ENCODE data around the gene PAM16. TPM values are rescaled to one million over a fixed set of nuclear protein-coding genes. Genes with fewer than 3 reads are reported as not detected.

PAM16 gene
- total RNA-seq, 1 donor from 2014 or later: 106 TPM

- H3K9me3 Mint-ChIP-seq: no peaks in the 10 kb centered on the region
- DNase-seq (ENCODE audit: low spot score): no peak
- H3K27ac Mint-ChIP-seq: no peak overlapping the region
- no peaks in the 10 kb centered on the region for H3K4me1 Mint-ChIP-seq (ENCODE audit: low read depth)
- H3K36me3 Mint-ChIP-seq (ENCODE audit: low read depth): peaks cover 10% of the 10 kb centered on the region
- no peak overlapping the region for H3K4me3 Mint-ChIP-seq
- intact Hi-C loops (cut with micrococcal nuclease): no loop called here
- no peaks in the 10 kb centered on the region for H3K27me3 Mint-ChIP-seq (ENCODE audit: insufficient read depth)
Observed at GRCh38 chr16:4387781-4388180, 36.7 kb upstream of the PAM16 start.

GRCh38 chr16:4386951-4387565 is 35.9 kb upstream of the PAM16 start:
- Mint-ChIP-seq H3K27me3 (ENCODE audit: insufficient read depth) (no peaks in the 10 kb centered on the region), H3K36me3 (ENCODE audit: low read depth) (peaks cover 10% of the 10 kb centered on the region), H3K4me3 (no peak overlapping the region), H3K9me3 (no peaks in the 10 kb centered on the region), H3K4me1 (ENCODE audit: low read depth) (no peaks in the 10 kb centered on the region), H3K27ac (no peak overlapping the region)
- intact Hi-C loops (cut with micrococcal nuclease): no loop called here
- DNase-seq (ENCODE audit: low spot score): no peak

GRCh38 chr16:4386451-4386805 is 35.3 kb upstream of the PAM16 start:
- no peaks in the 10 kb centered on the region for H3K4me1 Mint-ChIP-seq (ENCODE audit: low read depth)
- no peaks in the 10 kb centered on the region for H3K27me3 Mint-ChIP-seq (ENCODE audit: insufficient read depth)
- DNase-seq (ENCODE audit: low spot score): no peak
- no peaks in the 10 kb centered on the region for H3K9me3 Mint-ChIP-seq
- H3K36me3 Mint-ChIP-seq (ENCODE audit: low read depth): peaks cover 10% of the 10 kb centered on the region
- H3K4me3 Mint-ChIP-seq: no peak overlapping the region
- H3K27ac Mint-ChIP-seq: no peak overlapping the region
- intact Hi-C loops (cut with micrococcal nuclease): no loop called here

GRCh38 chr16:4385789-4386450 is 34.8 kb upstream of the PAM16 start:
- intact Hi-C loops (cut with micrococcal nuclease): no loop called here
- H3K4me1 Mint-ChIP-seq (ENCODE audit: low read depth): no peaks in the 10 kb centered on the region
- H3K4me3 Mint-ChIP-seq: no peak overlapping the region
- no peak overlapping the region for H3K27ac Mint-ChIP-seq
- no peaks in the 10 kb centered on the region for H3K27me3 Mint-ChIP-seq (ENCODE audit: insufficient read depth)
- H3K36me3 Mint-ChIP-seq (ENCODE audit: low read depth): peaks cover 10% of the 10 kb centered on the region
- no peak for DNase-seq (ENCODE audit: low spot score)
- no peaks in the 10 kb centered on the region for H3K9me3 Mint-ChIP-seq

GRCh38 chr16:4385066-4385788 is 34.1 kb upstream of the PAM16 start:
- no peaks in the 10 kb centered on the region for H3K27me3 Mint-ChIP-seq (ENCODE audit: insufficient read depth)
- H3K9me3 Mint-ChIP-seq: no peaks in the 10 kb centered on the region
- H3K27ac Mint-ChIP-seq: no peak overlapping the region
- H3K36me3 Mint-ChIP-seq (ENCODE audit: low read depth): peaks cover 10% of the 10 kb centered on the region
- no peak for DNase-seq (ENCODE audit: low spot score)
- H3K4me3 Mint-ChIP-seq: no peak overlapping the region
- intact Hi-C loops (cut with micrococcal nuclease): no loop called here
- H3K4me1 Mint-ChIP-seq (ENCODE audit: low read depth): no peaks in the 10 kb centered on the region

GRCh38 chr16:4384509-4384942 is 33.4 kb upstream of the PAM16 start:
- no peaks in the 10 kb centered on the region for H3K27me3 Mint-ChIP-seq (ENCODE audit: insufficient read depth)
- intact Hi-C loops (cut with micrococcal nuclease): no loop called here
- DNase-seq (ENCODE audit: low spot score): no peak
- no peaks in the 10 kb centered on the region for H3K4me1 Mint-ChIP-seq (ENCODE audit: low read depth)
- no peaks in the 10 kb centered on the region for H3K9me3 Mint-ChIP-seq
- no peak overlapping the region for H3K27ac Mint-ChIP-seq
- no peak overlapping the region for H3K4me3 Mint-ChIP-seq
- H3K36me3 Mint-ChIP-seq (ENCODE audit: low read depth): peaks cover 4% of the 10 kb centered on the region

GRCh38 chr16:4383591-4384444 is 32.7 kb upstream of the PAM16 start:
- no peaks in the 10 kb centered on the region for H3K27me3 Mint-ChIP-seq (ENCODE audit: insufficient read depth)
- intact Hi-C loops (cut with micrococcal nuclease): no loop called here
- H3K36me3 Mint-ChIP-seq (ENCODE audit: low read depth): peaks cover 3% of the 10 kb centered on the region
- no peak overlapping the region for H3K4me3 Mint-ChIP-seq
- no peak overlapping the region for H3K27ac Mint-ChIP-seq
- DNase-seq (ENCODE audit: low spot score): no peak
- no peaks in the 10 kb centered on the region for H3K4me1 Mint-ChIP-seq (ENCODE audit: low read depth)
- H3K9me3 Mint-ChIP-seq: no peaks in the 10 kb centered on the region

- Mint-ChIP-seq H3K4me3 (no peak overlapping the region), H3K27ac (no peak overlapping the region), H3K27me3 (ENCODE audit: insufficient read depth) (no peaks in the 10 kb centered on the region), H3K9me3 (no peaks in the 10 kb centered on the region), H3K4me1 (ENCODE audit: low read depth) (no peaks in the 10 kb centered on the region), H3K36me3 (ENCODE audit: low read depth) (peaks cover 3% of the 10 kb centered on the region)
- intact Hi-C loops (cut with micrococcal nuclease): no loop called here
- no peak for DNase-seq (ENCODE audit: low spot score)
Observed at GRCh38 chr16:4382795-4383357, 31.8 kb upstream of the PAM16 start.

- Mint-ChIP-seq H3K36me3 (ENCODE audit: low read depth) (peaks cover 3% of the 10 kb centered on the region), H3K9me3 (no peaks in the 10 kb centered on the region), H3K27ac (no peak overlapping the region), H3K4me3 (no peak overlapping the region), H3K27me3 (ENCODE audit: insufficient read depth) (no peaks in the 10 kb centered on the region), H3K4me1 (ENCODE audit: low read depth) (no peaks in the 10 kb centered on the region)
- intact Hi-C loops (cut with micrococcal nuclease): no loop called here
- no peak for DNase-seq (ENCODE audit: low spot score)
Observed at GRCh38 chr16:4381935-4382794, 31.0 kb upstream of the PAM16 start.

- no peaks in the 10 kb centered on the region for H3K4me1 Mint-ChIP-seq (ENCODE audit: low read depth)
- H3K4me3 Mint-ChIP-seq: no peak overlapping the region
- intact Hi-C loops (cut with micrococcal nuclease): no loop called here
- no peak for DNase-seq (ENCODE audit: low spot score)
- H3K36me3 Mint-ChIP-seq (ENCODE audit: low read depth): peaks cover 3% of the 10 kb centered on the region
- H3K27me3 Mint-ChIP-seq (ENCODE audit: insufficient read depth): no peaks in the 10 kb centered on the region
- H3K27ac Mint-ChIP-seq: no peak overlapping the region
- H3K9me3 Mint-ChIP-seq: no peaks in the 10 kb centered on the region
Observed at GRCh38 chr16:4381072-4381934, 30.2 kb upstream of the PAM16 start.

All from activated T-helper 1 cell treated with anti-CD3 and anti-CD28 coated beads, Interleukin-12 subunit alpha, Interleukin-12 subunit beta, Interleukin-2, Interleukin-4 antibody, amounts not matched to agents 30 ng/mL and 10 ng/mL and 1 ng/mL, durations not matched to agents 14 hours and 24 hours and 36 hours (primary cell).